Tibial nerve (tissue), 4 donors: Measurements from ENCODE around the gene UBE3D. TPM values are rescaled to one million over a fixed set of nuclear protein-coding genes. Genes with fewer than 3 reads are reported as not detected.

Source experiments
- DNase-seq, 2 donors: peaks; one replicate each; pipeline ENCODE4 v3.0.0-alpha.2; 2019; ENCODE audit warnings: low spot score in 2 of 2
- H3K27ac ChIP-seq, 4 donors: fragments of 200-600 bp; sonication (generic) in 3 of 4; one replicate each; pipeline ENCODE4 v1.5.1; 2017 to 2019; ENCODE audit warnings: mild to moderate bottlenecking in 1 of 4
- H3K27me3 ChIP-seq, 2 donors: fragments of 200-600 bp; sonication (generic) in 1 of 2; one replicate each; pipeline versions ENCODE4 v1.5.1 to v1.6.0; 2017 to 2019
- H3K36me3 ChIP-seq, 3 donors: fragments of 200-600 bp; sonication (generic); one replicate each; pipeline ENCODE4 v1.5.1; 2018 to 2019
- H3K4me1 ChIP-seq, 4 donors: fragments of 200-600 bp; sonication (generic) in 3 of 4; one replicate each; pipeline ENCODE4 v1.5.1; 2017 to 2019
- H3K4me3 ChIP-seq, 4 donors: fragments of 200-600 bp; sonication (generic) in 3 of 4; one replicate each; pipeline ENCODE4 v1.5.1; 2017 to 2019; ENCODE audit warnings: mild to moderate bottlenecking in 1 of 4, moderate library complexity in 1 of 4
- H3K9me3 ChIP-seq, 4 donors: fragments of 200-600 bp; sonication (generic) in 3 of 4; one replicate each; pipeline ENCODE4 v1.5.1; 2017 to 2019
- CTCF ChIP-seq, 5 experiments: fragments of 200-600 bp in 3 of 5; fragments of 450-650 bp in 2 of 5; sonication (generic) in 3 of 5; IDR thresholded peaks; one replicate each; pipeline ENCODE4 v1.5.1; 2016 to 2019; ENCODE audit warnings: antibody characterized with exemption in 5 of 5, mild to moderate bottlenecking in 3 of 5, moderate library complexity in 2 of 5
- EP300 ChIP-seq, 2 donors: sonication (generic); formaldehyde crosslinking; IDR thresholded peaks; one replicate each; pipeline ENCODE4 v1.6.1; 2017; ENCODE audit warnings: antibody characterized with exemption in 2 of 2, mild to moderate bottlenecking in 1 of 2
- POLR2A ChIP-seq, 2 donors: fragments of 450-650 bp; IDR thresholded peaks; one replicate each; pipeline ENCODE4 v1.6.1; 2017; ENCODE audit warnings: antibody characterized with exemption in 2 of 2, mild to moderate bottlenecking in 2 of 2, moderate library complexity in 2 of 2
- WGBS, 2 donors: methylation state at CpG; one replicate each; pipeline ENCODE4 v1.1.5; 2018; 5-methylcytosine and 5-hydroxymethylcytosine counted together
- total RNA-seq, 4 donors: library from RNA; depleted of rRNA; stranded (reverse); fragments of >200 nt; gene quantifications; one replicate each; pipeline ENCODE4 v1.1.0, GENCODE V29; 2016

UBE3D gene
- total RNA-seq, 4 donors from 2014 or later = 6.3 to 21.9 (median 18.3) TPM

- peaks cover 0 to 21% (median 7%) of the 10 kb centered on the region in 3 donors for H3K36me3 ChIP-seq
- H3K4me1 ChIP-seq = peaks cover 0 to 1% (median 0%) of the 10 kb centered on the region in 4 donors
- no peak for TF ChIP-seq POLR2A (IDR thresholded peaks at IDR 0.05)
- no peak for TF ChIP-seq CTCF (IDR thresholded peaks at IDR 0.05)
- TF ChIP-seq EP300 (IDR thresholded peaks at IDR 0.05) = no peak
- DNase-seq = no peak
- H3K27me3 ChIP-seq = no peaks in the 10 kb centered on the region
- no peak overlapping the region for H3K4me3 ChIP-seq
- 93 to 100% methylated on average over 1 of the region's 1 CpG for WGBS, 2 donors
- no peak overlapping the region for H3K27ac ChIP-seq
- no peaks in the 10 kb centered on the region for H3K9me3 ChIP-seq
These were observed 32.0 kb upstream of the UBE3D start for GRCh38 chr6:83097675-83098074.

- DNase-seq = no peak
- no peak overlapping the region for H3K27ac ChIP-seq
- H3K36me3 ChIP-seq = peaks cover 0 to 17% (median 2%) of the 10 kb centered on the region in 3 donors
- H3K9me3 ChIP-seq = no peaks in the 10 kb centered on the region
- TF ChIP-seq CTCF (IDR thresholded peaks at IDR 0.05) (no peak), EP300 (IDR thresholded peaks at IDR 0.05) (no peak), POLR2A (IDR thresholded peaks at IDR 0.05) (no peak)
- H3K4me3 ChIP-seq = no peak overlapping the region
- H3K4me1 ChIP-seq = peaks cover 0 to 3% (median 0%) of the 10 kb centered on the region in 4 donors
- no peaks in the 10 kb centered on the region for H3K27me3 ChIP-seq
- 86 to 87% methylated on average over 2 of the region's 2 CpGs for WGBS, 2 donors
These were observed 31.6 kb upstream of the UBE3D start for GRCh38 chr6:83097204-83097603.

- 90% methylated on average over 2 of the region's 2 CpGs for WGBS, 2 donors
- peaks cover 0 to 4% (median 0%) of the 10 kb centered on the region in 4 donors for H3K4me1 ChIP-seq
- DNase-seq = no peak
- H3K4me3 ChIP-seq = no peak overlapping the region
- peaks cover 0 to 12% (median 0%) of the 10 kb centered on the region in 3 donors for H3K36me3 ChIP-seq
- no peaks in the 10 kb centered on the region for H3K9me3 ChIP-seq
- H3K27ac ChIP-seq = no peak overlapping the region
- no peaks in the 10 kb centered on the region for H3K27me3 ChIP-seq
- TF ChIP-seq POLR2A (IDR thresholded peaks at IDR 0.05) (no peak), EP300 (IDR thresholded peaks at IDR 0.05) (no peak), CTCF (IDR thresholded peaks at IDR 0.05) (no peak)
These were observed 31.1 kb upstream of the UBE3D start for GRCh38 chr6:83096791-83097190.

- TF ChIP-seq POLR2A (IDR thresholded peaks at IDR 0.05) (no peak), CTCF (IDR thresholded peaks at IDR 0.05) (no peak), EP300 (IDR thresholded peaks at IDR 0.05) (no peak)
- 63 to 64% methylated on average over 3 of the region's 3 CpGs for WGBS, 2 donors
- no peaks in the 10 kb centered on the region for H3K27me3 ChIP-seq
- DNase-seq = no peak
- H3K27ac ChIP-seq = no peak overlapping the region
- H3K36me3 ChIP-seq = no peaks in the 10 kb centered on the region
- no peak overlapping the region for H3K4me3 ChIP-seq
- no peaks in the 10 kb centered on the region for H3K9me3 ChIP-seq
- peaks cover 0 to 6% (median 0%) of the 10 kb centered on the region in 4 donors for H3K4me1 ChIP-seq
These were observed 27.2 kb upstream of the UBE3D start for GRCh38 chr6:83092756-83093399.

DNA sequence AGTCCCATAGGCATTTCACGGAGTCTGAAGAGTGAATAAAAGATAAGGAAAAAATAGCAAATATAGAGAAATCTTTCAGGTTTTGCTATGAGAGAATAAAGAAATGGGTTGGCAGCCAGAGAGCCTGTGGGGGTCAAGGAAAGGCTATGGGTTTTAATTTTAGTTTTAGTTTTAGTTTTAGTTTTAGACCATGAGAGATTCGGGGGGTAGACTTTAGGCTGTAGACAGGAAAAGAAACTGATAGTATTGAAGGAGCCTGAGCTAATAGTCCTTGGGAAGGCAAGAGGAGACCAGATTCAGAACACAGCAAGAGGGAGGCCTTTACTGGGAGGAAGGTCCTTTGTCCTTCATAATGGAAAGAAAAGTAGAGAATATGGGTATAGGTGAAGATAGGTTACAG, 21.1 kb upstream of the UBE3D start:
- Histone ChIP-seq H3K27me3 (no peaks in the 10 kb centered on the region), H3K4me3 (no peak overlapping the region), H3K27ac (no peak overlapping the region), H3K9me3 (no peaks in the 10 kb centered on the region), H3K36me3 (no peaks in the 10 kb centered on the region), H3K4me1 (peaks cover 0 to 1% (median 0%) of the 10 kb centered on the region in 4 donors)
- WGBS, 2 donors = 85 to 88% methylated on average over 2 of the region's 2 CpGs
- no peak for DNase-seq
- TF ChIP-seq POLR2A (IDR thresholded peaks at IDR 0.05) (no peak), CTCF (IDR thresholded peaks at IDR 0.05) (no peak), EP300 (IDR thresholded peaks at IDR 0.05) (no peak)
